Muscle layer of duodenum (tissue), 2 donors: ENCODE results near the gene GRWD1.

Experiments
- H3K27ac ChIP-seq: one replicate; pipeline ENCODE4 v1.7.0; 2013; ENCODE audit warnings: mild to moderate bottlenecking, low read length
- H3K27me3 ChIP-seq: one replicate; pipeline ENCODE4 v1.7.0; 2013; ENCODE audit warnings: low read depth, mild to moderate bottlenecking, control low read depth, low read length
- H3K36me3 ChIP-seq, 2 donors: one replicate each; pipeline ENCODE4 v1.7.0; 2013; ENCODE audit warnings: low read length in 2 of 2, control low read depth in 1 of 2, mild to moderate bottlenecking in 1 of 2; ENCODE audit not compliant: insufficient read depth in 2 of 2, control insufficient read depth in 1 of 2
- H3K4me1 ChIP-seq, 2 donors: one replicate each; pipeline ENCODE4 v1.7.0; 2013; ENCODE audit warnings: low read length in 2 of 2, mild to moderate bottlenecking in 2 of 2, control low read depth in 1 of 2, moderate library complexity in 1 of 2; ENCODE audit not compliant: insufficient read depth in 2 of 2, control insufficient read depth in 1 of 2
- H3K4me3 ChIP-seq, 2 donors: one replicate each; pipeline ENCODE4 v1.7.0; 2013; ENCODE audit warnings: low read length in 2 of 2, low read depth in 1 of 2, mild to moderate bottlenecking in 1 of 2
- H3K9me3 ChIP-seq, 2 donors: one replicate each; pipeline ENCODE4 v1.7.0; 2013; ENCODE audit warnings: low read length in 2 of 2, control low read depth in 1 of 2, mild to moderate bottlenecking in 1 of 2; ENCODE audit not compliant: control insufficient read depth in 1 of 2
- donor health status: healthy.

Gene GRWD1

DNA sequence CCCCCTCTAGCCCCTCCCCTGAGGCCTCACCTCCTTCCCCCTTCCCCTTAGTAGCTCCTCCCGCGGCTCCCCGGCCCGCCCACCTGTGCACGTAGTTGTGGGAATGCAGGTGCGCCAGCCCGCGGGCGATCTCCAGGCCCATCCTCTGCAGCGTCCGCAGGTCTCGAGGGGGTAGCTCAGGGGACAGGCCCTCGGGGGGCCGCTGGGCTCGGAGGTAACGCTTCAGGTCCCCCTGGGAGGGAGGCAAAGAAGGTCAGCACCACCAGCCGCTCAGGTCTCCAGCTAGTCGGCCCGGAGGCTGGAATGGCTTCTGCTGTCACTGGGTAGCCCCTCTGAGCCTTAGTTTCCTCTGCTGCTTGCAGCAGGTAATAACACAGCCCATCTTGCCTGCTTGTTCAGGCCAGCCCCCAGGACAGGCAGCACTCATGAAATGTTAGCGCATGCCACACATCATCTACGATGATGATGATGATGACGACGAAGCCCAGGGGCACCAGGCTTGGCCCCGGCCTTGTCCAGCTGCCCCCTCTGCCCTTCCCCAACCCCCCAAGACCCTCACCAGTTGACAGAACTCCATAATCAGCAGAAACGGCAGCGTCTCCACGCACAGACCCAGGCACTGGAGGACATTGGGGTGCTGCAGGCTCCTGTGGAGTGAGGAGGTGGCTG lies 56.7 kb downstream of the GRWD1 start:
- H3K27ac ChIP-seq, result no peak overlapping the region
- no peaks in the 10 kb centered on the region for H3K9me3 ChIP-seq
- H3K36me3 ChIP-seq, result no peaks in the 10 kb centered on the region
- H3K27me3 ChIP-seq, result peaks cover 7% of the 10 kb centered on the region
- H3K4me3 ChIP-seq, result no peak overlapping the region
- H3K4me1 ChIP-seq, result peaks cover 0 to 32% of the 10 kb centered on the region in 2 donors

DNA sequence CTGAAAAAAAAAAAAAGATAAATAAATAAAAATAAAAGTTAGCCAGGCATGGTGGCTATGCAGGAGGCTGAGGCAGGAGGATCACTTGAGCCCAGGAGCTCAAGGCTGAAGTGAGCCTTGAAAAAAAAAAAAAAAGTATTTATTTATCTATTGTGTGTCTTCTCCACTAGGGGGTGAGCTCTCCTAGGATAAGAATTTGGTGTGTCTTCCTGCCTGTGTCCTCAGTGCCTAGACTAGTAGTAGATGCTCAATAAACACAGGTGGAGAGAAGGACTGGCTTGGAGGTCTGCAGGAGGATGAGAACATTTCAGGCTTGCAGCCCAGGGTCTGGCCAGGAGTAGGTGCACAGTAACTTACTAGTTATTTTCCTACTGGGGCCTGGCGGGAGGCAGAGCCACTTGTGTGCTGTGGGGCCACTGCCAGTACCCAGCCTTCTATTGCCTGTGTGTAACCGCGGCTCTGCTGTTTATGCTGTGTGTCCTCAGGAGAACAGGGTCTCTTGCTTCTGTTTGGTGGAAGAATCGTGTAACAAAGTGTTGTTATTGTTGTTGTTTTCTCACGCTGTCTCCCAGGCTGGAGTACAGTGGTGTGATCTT lies 60.5 kb downstream of the GRWD1 start:
- Histone ChIP-seq H3K36me3 (no peaks in the 10 kb centered on the region), H3K27ac (no peak overlapping the region), H3K9me3 (no peaks in the 10 kb centered on the region), H3K27me3 (peaks cover 4% of the 10 kb centered on the region), H3K4me3 (no peak overlapping the region), H3K4me1 (peaks cover 0 to 15% of the 10 kb centered on the region in 2 donors)
